ENCODE data around the gene RPL18. TPM values are rescaled to one million over a fixed set of nuclear protein-coding genes. Genes with fewer than 3 reads are reported as not detected.
A peak's percentile ranks its signal among the peaks of the same experiment; 100 is the strongest.
"Not testable (repeated sequence)": the region's sequence is repeated elsewhere in the genome, so short reads cannot be mapped to it uniquely, and the experiment has no call there.

Gene RPL18
- total and polyA plus RNA-seq, 2 donors (not counting 1 experiment from before 2014, with no cell fraction given) = 1,166 to 2,054 TPM

- no peaks in the 10 kb centered on the region for H3K27me3 ChIP-seq (ENCODE audit: control insufficient read depth, insufficient read depth, low read length)
- no peak overlapping the region for H3K4me3 ChIP-seq (replicated peaks in 1 of 4; ENCODE audit: control extremely low read depth in 1 of 4, insufficient read depth in 1 of 4, low read depth in 3 of 4, low read length in 4 of 4)
- H3K9me3 ChIP-seq (ENCODE audit: control insufficient read depth, insufficient read depth, low read depth, low read length) = no peaks in the 10 kb centered on the region
- H3K4me1 ChIP-seq (ENCODE audit: control insufficient read depth, extremely low read depth, insufficient read depth, low read length) = peaks cover 4% of the 10 kb centered on the region
- H3K9ac ChIP-seq (ENCODE audit: insufficient read depth, low read length) = no peak overlapping the region
- H4K20me1 ChIP-seq (ENCODE audit: control insufficient read depth, extremely low read depth, insufficient read depth, low read length) = no peaks in the 10 kb centered on the region
- H3K27ac ChIP-seq (ENCODE audit: insufficient read depth, low read length) = no peak overlapping the region
- no peaks in the 10 kb centered on the region for H3K36me3 ChIP-seq (ENCODE audit: control insufficient read depth, insufficient read depth, low read length)
- no peak for DNase-seq (ENCODE audit: low read depth in 2 of 2)
- TF ChIP-seq CTCF (conservative IDR thresholded peaks at IDR 0.05 in 1 of 2, IDR thresholded peaks at IDR 0.05 in 1 of 2; ENCODE audit: low read depth in 1 of 2, low read length in 2 of 2) (no peak), EZH2 (IDR thresholded peaks at IDR 0.05; ENCODE audit: low read length, missing control alignments) (no peak)
- H3K4me2 ChIP-seq (ENCODE audit: extremely low read depth, insufficient read depth, low read length) = no peak overlapping the region
- H3K79me2 ChIP-seq (ENCODE audit: control insufficient read depth, insufficient read depth, low read length) = no peaks in the 10 kb centered on the region
- H2AFZ ChIP-seq (ENCODE audit: low read length) = no peak overlapping the region
Measured at GRCh38 chr19:48582168-48582567, 36.8 kb downstream of the RPL18 start.

GRCh38 chr19:48578891-48579290, 40.1 kb downstream of the RPL18 start:
- peak in 1 of 2 donors; percentile 48 for DNase-seq (ENCODE audit: low read depth in 2 of 2)
- Histone ChIP-seq H3K4me1 (ENCODE audit: control insufficient read depth, extremely low read depth, insufficient read depth, low read length) (peaks cover 1% of the 10 kb centered on the region), H3K9me3 (ENCODE audit: control insufficient read depth, insufficient read depth, low read depth, low read length) (no peaks in the 10 kb centered on the region), H3K36me3 (ENCODE audit: control insufficient read depth, insufficient read depth, low read length) (no peaks in the 10 kb centered on the region), H3K27ac (ENCODE audit: insufficient read depth, low read length) (no peak overlapping the region), H3K79me2 (ENCODE audit: control insufficient read depth, insufficient read depth, low read length) (no peaks in the 10 kb centered on the region), H3K4me2 (ENCODE audit: extremely low read depth, insufficient read depth, low read length) (no peak overlapping the region), H3K4me3 (replicated peaks in 1 of 4; ENCODE audit: control extremely low read depth in 1 of 4, insufficient read depth in 1 of 4, low read depth in 3 of 4, low read length in 4 of 4) (no peak overlapping the region), H3K27me3 (ENCODE audit: control insufficient read depth, insufficient read depth, low read length) (no peaks in the 10 kb centered on the region), H4K20me1 (ENCODE audit: control insufficient read depth, extremely low read depth, insufficient read depth, low read length) (no peaks in the 10 kb centered on the region), H3K9ac (ENCODE audit: insufficient read depth, low read length) (no peak overlapping the region), H2AFZ (ENCODE audit: low read length) (no peak overlapping the region)
- no peak for TF ChIP-seq EZH2 (IDR thresholded peaks at IDR 0.05; ENCODE audit: low read length, missing control alignments)
- TF ChIP-seq CTCF (conservative IDR thresholded peaks at IDR 0.05 in 1 of 2, IDR thresholded peaks at IDR 0.05 in 1 of 2; ENCODE audit: low read depth in 1 of 2, low read length in 2 of 2) = no peak

- not testable (repeated sequence) for DNase-seq (ENCODE audit: low read depth in 2 of 2); H3K27ac ChIP-seq (ENCODE audit: insufficient read depth, low read length); H3K4me3 ChIP-seq (replicated peaks in 1 of 4; ENCODE audit: control extremely low read depth in 1 of 4, insufficient read depth in 1 of 4, low read depth in 3 of 4, low read length in 4 of 4); H3K4me1 ChIP-seq (ENCODE audit: control insufficient read depth, extremely low read depth, insufficient read depth, low read length); H4K20me1 ChIP-seq (ENCODE audit: control insufficient read depth, extremely low read depth, insufficient read depth, low read length); H3K27me3 ChIP-seq (ENCODE audit: control insufficient read depth, insufficient read depth, low read length); H3K9me3 ChIP-seq (ENCODE audit: control insufficient read depth, insufficient read depth, low read depth, low read length); H3K79me2 ChIP-seq (ENCODE audit: control insufficient read depth, insufficient read depth, low read length); H3K36me3 ChIP-seq (ENCODE audit: control insufficient read depth, insufficient read depth, low read length); H3K4me2 ChIP-seq (ENCODE audit: extremely low read depth, insufficient read depth, low read length); H2AFZ ChIP-seq (ENCODE audit: low read length); H3K9ac ChIP-seq (ENCODE audit: insufficient read depth, low read length)
Measured at GRCh38 chr19:48577908-48578307, 41.1 kb downstream of the RPL18 start.

All from fibroblast of lung (primary cell).